Activated naive CD4-positive, alpha-beta T cell (primary cell): ENCODE results near the gene ADA.
"Not testable (repeated sequence)": the region's sequence is repeated elsewhere in the genome, so short reads cannot be mapped to it uniquely, and the experiment has no call there.

Source experiments
- DNase-seq, 4 experiments: peaks; one replicate each; lab custom pipeline; 2025; lab: John Stamatoyannopoulos, UW

ADA gene

DNA sequence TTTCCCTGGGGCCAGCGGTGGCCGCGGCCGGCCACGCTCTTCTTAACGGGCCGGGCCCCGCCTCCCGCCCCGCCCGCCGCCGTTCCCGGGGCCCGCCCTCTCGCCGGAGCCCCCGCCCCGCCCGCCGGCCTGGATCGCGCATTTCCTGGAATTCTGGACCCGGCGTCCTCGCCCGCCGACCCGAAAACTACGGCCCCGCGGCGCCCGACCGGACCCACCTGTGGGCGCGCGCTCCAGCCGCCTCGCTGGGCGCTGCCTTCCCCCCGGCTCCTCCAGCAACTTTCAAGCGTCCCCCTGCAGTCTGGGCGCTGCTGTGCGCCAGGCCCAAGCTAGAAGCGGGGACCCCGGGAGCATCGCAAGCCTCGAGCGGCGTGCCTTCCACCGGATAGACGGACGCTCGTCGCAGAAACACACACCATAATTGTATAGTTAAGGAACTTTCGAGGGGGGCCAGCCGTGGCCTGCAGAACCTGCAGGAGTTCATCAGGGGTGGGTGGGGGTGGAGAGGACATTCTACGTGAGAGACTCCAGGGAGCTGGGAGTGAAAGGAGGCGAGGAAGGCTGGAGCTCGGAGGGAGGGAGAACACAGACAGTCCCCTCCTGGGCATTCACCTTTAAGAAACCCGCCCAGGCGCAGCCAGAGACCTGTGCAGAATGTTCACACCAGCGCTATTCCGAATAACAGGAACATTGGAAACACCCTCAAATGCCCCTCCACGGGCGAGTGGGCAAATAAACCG is at the start of gene ADA:
ADA (minus strand) TSS at position 16 of the 740 bp plus-strand sequence. CDS start 92 bp downstream, outside the sequence.
- peak in 2 of 4 experiments; percentile 26 to 44 for DNase-seq

DNA sequence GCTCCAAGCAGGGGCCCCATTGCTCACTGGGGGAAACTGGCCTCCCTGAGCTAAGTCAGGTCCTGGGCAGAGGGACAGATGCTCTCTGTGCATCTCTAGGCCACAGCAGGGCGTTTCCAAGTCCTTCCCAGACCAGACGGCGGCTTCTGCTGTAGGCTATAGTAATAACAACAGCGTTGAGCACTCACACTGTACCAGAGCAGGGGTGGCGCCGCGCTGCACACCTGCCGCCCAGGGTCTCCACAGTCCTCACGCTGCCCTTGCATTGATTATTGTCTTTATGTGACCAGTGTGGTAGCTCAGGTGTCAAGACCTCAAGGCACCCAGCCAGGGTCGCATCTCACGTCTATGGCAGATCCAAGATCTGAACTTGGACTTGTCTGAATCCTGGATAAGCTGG is 48.8 kb upstream of the ADA start:
- no peak for DNase-seq

GRCh38 chr20:44698351-44698750 is 46.9 kb upstream of the ADA start:
- DNase-seq, result no peak

- not testable (repeated sequence) for DNase-seq
Observed at GRCh38 chr20:44697041-44697440, 45.5 kb upstream of the ADA start.

- DNase-seq, result no peak
Observed at GRCh38 chr20:44696315-44696714, 44.8 kb upstream of the ADA start.

- DNase-seq, result no peak
Observed at GRCh38 chr20:44695674-44696300, 44.3 kb upstream of the ADA start.

GRCh38 chr20:44695295-44695673 is 43.8 kb upstream of the ADA start:
- DNase-seq, result no peak

GRCh38 chr20:44694159-44694558 is 42.7 kb upstream of the ADA start:
- DNase-seq, result no peak

GRCh38 chr20:44693627-44694026 is 42.1 kb upstream of the ADA start:
- DNase-seq, result no peak

DNA sequence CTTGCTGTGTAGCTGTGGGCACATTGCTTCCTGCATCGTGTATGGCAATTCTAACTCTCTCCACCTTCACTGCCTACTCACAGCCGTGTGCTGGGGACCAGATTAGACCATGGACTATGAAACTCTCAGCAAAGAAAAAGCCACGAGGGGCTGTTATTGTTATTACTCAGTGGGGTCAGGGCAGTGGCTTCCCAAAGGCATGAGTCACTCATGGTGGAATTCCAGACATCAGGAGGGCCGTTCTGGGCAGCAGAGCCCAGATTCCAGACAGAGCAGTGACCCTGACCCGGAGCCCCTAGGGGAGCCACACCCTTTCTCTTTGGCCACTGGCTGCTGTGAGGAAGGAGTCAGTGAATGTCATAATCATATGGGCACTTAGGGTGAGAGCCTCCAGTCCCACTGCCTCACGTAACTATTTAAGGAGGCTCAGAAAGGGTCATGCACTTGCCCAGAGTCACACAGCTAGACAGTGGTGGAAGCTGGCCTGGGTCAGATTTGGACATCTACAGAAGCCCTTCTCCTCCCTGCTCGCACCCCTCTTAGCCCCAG is 41.5 kb upstream of the ADA start:
- no peak for DNase-seq

GRCh38 chr20:44691424-44692423 is 40.2 kb upstream of the ADA start:
- no peak for DNase-seq

- DNase-seq, result no peak
Observed at GRCh38 chr20:44690781-44691423, 39.4 kb upstream of the ADA start.

DNA sequence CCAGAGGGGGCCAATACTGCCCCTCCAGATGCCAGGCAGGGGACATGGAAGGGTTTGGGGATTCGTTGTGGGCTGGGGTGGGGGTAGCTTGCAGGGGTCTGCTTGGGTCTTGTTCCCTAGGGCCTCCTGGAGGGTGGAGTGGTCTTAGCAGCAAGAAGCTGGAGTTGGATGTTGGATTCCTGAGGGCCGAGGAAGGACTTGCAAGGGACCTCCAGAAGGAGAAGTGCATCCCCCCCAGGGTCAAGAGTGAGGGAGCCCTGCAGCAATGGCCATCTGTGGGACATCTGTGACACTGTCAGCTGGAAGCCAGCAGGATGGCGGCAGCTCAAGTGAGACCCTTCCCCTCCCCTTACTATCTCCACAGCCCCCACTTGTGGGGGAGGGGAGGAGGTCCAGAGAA is 38.3 kb upstream of the ADA start:
- no peak for DNase-seq

DNA sequence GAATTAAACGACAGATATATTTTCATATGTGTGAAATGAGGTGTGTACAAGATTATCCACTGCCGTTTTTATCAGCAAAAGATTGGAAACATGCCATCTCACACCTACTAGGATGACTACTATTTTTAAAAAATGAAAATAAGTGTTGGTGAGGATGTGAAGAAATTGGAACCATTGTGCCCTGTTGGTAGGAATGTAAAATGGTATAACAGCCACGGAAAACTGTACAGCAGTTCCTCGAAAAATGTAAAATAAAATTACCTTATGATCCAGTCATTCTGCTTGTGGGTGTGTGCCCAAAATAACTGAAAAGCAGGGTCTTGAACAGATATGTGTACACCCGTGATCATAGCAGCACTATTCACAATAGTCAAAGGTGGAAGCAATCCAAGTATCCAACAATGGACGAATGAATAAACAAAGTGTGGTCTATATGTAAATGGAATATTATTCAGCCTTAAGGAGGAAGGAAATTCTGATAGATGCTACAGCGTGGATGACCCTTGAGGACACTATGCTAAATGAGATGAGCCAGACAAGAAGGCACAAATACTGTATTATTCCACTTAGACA is 36.6 kb upstream of the ADA start:
- DNase-seq, result no peak

DNA sequence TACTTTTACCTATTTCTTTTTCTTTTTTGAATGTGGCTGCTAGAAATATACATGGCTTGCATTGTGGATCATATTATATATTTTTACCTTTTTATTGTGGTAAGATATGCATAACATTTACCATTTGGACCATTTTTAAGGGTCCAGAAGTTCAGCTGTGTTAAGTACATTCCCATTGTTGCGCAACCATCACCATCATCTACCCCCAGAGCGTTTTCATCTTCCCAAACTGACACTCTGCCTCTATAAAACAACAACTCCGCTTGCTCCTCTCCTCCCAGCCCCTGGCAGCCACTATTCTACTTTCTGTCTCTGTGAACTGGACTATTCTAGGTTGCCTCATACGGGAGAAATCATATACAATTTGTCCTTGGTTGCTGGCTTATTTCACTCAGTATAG is 35.4 kb upstream of the ADA start:
- DNase-seq, result no peak

DNA sequence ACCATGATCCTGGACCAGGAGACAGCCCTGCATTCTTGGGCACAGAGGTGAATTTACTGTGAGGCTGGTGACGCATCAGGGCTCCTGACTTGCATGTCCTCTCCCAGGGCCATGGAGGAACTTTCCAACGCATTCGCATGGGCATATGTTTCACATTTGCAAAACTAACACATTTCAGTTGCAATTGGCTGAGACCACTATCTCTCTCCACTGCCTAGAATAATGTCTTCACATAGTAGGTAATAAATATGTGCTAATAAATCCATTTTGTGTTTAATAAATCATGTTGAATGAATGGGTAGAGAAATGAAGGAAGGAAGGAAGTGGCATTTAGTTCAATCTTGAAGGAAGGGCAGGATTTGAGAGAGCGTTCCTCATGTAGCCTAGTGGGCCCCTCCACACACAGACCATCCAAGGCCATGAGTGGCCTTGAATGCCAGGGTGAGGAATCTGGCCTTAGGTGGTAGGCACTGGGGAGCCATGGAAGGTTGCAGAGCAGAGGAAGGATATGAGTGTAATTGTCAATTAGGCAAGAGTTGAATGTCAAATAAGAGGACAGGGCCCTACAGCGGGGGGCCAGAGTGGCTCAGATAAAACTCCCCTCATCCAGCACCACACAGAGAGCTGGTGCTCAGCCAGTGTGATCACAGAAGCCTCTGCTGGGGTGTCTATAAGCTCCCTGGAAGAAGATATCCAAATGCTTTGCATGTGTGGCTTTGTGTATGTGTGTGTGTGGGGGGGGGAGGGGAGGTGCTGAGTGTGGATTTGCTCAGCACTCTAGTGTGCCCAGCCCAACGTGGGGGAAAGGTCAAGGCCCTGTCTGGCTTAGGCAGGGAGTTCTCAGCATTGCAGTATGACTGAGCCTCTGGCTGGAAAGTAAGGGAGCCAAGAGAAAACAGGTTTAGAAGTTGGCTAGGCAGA is 32.8 kb upstream of the ADA start:
- DNase-seq, result no peak

GRCh38 chr20:44683263-44684046 is 32.0 kb upstream of the ADA start:
- peak in 1 of 4 experiments; percentile 43 for DNase-seq

GRCh38 chr20:44681796-44682566 is 30.5 kb upstream of the ADA start:
- no peak for DNase-seq
